OCI-LY3 (cell line): ENCODE results near the gene LITAF.

ENCODE experiments used
- EZH2phosphoT487 ChIP-seq: fragments of 200-600 bp; shearing (Covaris generic); IDR thresholded peaks from 2 replicates; pipeline ENCODE4 v1.6.1; 2018; ENCODE audit warnings: antibody characterized with exemption, mixed run types, low read depth
- TF ChIP-seq, protein P1 (sequence below): fragments of 200-600, 300-600 bp; sonication (generic); IDR thresholded peaks from 2 replicates; pipeline ENCODE4 v1.5.1; 2014; ENCODE audit warnings: antibody characterized with exemption, low read length, low read depth

GRCh38 chr16:11498683-11499082, 88.0 kb downstream of the LITAF start:
- TF ChIP-seq, protein P1, sequence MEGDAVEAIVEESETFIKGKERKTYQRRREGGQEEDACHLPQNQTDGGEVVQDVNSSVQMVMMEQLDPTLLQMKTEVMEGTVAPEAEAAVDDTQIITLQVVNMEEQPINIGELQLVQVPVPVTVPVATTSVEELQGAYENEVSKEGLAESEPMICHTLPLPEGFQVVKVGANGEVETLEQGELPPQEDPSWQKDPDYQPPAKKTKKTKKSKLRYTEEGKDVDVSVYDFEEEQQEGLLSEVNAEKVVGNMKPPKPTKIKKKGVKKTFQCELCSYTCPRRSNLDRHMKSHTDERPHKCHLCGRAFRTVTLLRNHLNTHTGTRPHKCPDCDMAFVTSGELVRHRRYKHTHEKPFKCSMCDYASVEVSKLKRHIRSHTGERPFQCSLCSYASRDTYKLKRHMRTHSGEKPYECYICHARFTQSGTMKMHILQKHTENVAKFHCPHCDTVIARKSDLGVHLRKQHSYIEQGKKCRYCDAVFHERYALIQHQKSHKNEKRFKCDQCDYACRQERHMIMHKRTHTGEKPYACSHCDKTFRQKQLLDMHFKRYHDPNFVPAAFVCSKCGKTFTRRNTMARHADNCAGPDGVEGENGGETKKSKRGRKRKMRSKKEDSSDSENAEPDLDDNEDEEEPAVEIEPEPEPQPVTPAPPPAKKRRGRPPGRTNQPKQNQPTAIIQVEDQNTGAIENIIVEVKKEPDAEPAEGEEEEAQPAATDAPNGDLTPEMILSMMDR: no peak
- no peak for TF ChIP-seq EZH2phosphoT487
